Gastroesophageal sphincter (tissue), 4 donors: Measurements from ENCODE around the gene KANK4. TPM values are rescaled to one million over a fixed set of nuclear protein-coding genes. Genes with fewer than 3 reads are reported as not detected.

Source experiments
- ATAC-seq: fragments of 150-250 bp; one replicate; pipeline ENCODE4 v1.9.1; 2016; ENCODE audit warnings: mild to moderate bottlenecking, moderate library complexity
- H3K27ac ChIP-seq, 4 donors: fragments of 200-600 bp; sonication (generic) in 3 of 4; 1 replicate in 3 of 4; 2 replicates in 1 of 4; pipeline ENCODE4 v1.5.1; 2016 to 2019
- H3K27me3 ChIP-seq: fragments of 200-600 bp; sonication (generic); one replicate; pipeline ENCODE4 v1.5.1; 2019
- H3K36me3 ChIP-seq, 2 donors: fragments of 200-600 bp; sonication (generic); one replicate each; pipeline ENCODE4 v1.5.1; 2019; ENCODE audit warnings: control low read depth in 1 of 2
- H3K4me1 ChIP-seq, 3 donors: fragments of 200-600 bp; sonication (generic); 1 replicate in 2 of 3; 2 replicates in 1 of 3; pipeline ENCODE4 v1.5.1; 2016 to 2019; ENCODE audit warnings: control low read depth in 2 of 3
- H3K4me3 ChIP-seq, 2 donors: fragments of 200-600 bp; sonication (generic); one replicate each; pipeline ENCODE4 v1.5.1; 2019; ENCODE audit warnings: mild to moderate bottlenecking in 1 of 2, moderate library complexity in 1 of 2
- H3K9me3 ChIP-seq, 3 donors: fragments of 200-600 bp; sonication (generic); one replicate each; pipeline ENCODE4 v1.5.1; 2017 to 2019; ENCODE audit warnings: control low read depth in 2 of 3
- CTCF ChIP-seq, 4 experiments: fragments of 200-600 bp in 2 of 4; fragments of 450-650 bp in 2 of 4; sonication (generic) in 1 of 4; IDR thresholded peaks; one replicate each; pipeline ENCODE4 v1.5.1; 2017 to 2019; ENCODE audit warnings: antibody characterized with exemption in 4 of 4, mild to moderate bottlenecking in 2 of 4, moderate library complexity in 2 of 4
- EP300 ChIP-seq: sonication (generic); formaldehyde crosslinking; IDR thresholded peaks from one replicate; pipeline ENCODE4 v1.6.1; 2017; ENCODE audit warnings: antibody characterized with exemption, mild to moderate bottlenecking
- POLR2A ChIP-seq, 2 donors: fragments of 450-650 bp; IDR thresholded peaks; one replicate each; pipeline ENCODE4 v1.6.1; 2017; ENCODE audit warnings: antibody characterized with exemption in 2 of 2, mild to moderate bottlenecking in 2 of 2, moderate library complexity in 1 of 2
- POLR2AphosphoS5 ChIP-seq: sonication (generic); formaldehyde crosslinking; IDR thresholded peaks from one replicate; pipeline ENCODE4 v1.6.1; 2017; ENCODE audit warnings: antibody characterized with exemption
- WGBS, 2 donors: methylation state at CpG; one replicate each; pipeline ENCODE4 v1.1.5; 2018; ENCODE audit warnings: low coverage in 1 of 2; 5-methylcytosine and 5-hydroxymethylcytosine counted together
- total RNA-seq, 4 donors: library from RNA; depleted of rRNA; stranded (reverse); fragments of >200 nt; gene quantifications; one replicate each; pipeline ENCODE4 v1.1.0, GENCODE V29; 2016

Gene KANK4
- total RNA-seq, 4 donors from 2014 or later: 0.16 to 0.73 (median 0.29) TPM

- Histone ChIP-seq H3K4me1 (no peaks in the 10 kb centered on the region), H3K4me3 (no peak overlapping the region), H3K27me3 (peaks cover 25% of the 10 kb centered on the region), H3K9me3 (no peaks in the 10 kb centered on the region), H3K27ac (no peak overlapping the region), H3K36me3 (no peaks in the 10 kb centered on the region)
- TF ChIP-seq POLR2A (IDR thresholded peaks at IDR 0.05) (no peak), POLR2AphosphoS5 (no peak), CTCF (IDR thresholded peaks at IDR 0.05) (no peak), EP300 (no peak)
- 41 to 53% methylated on average over 2 of the region's 4 CpGs for WGBS, 2 donors
- ATAC-seq: no peak
Measured at GRCh38 chr1:62312698-62313097, 6.5 kb downstream of the KANK4 start.

- Histone ChIP-seq H3K27ac (no peak overlapping the region), H3K4me3 (no peak overlapping the region), H3K27me3 (peaks cover 16% of the 10 kb centered on the region), H3K4me1 (no peaks in the 10 kb centered on the region), H3K36me3 (no peaks in the 10 kb centered on the region), H3K9me3 (no peaks in the 10 kb centered on the region)
- 88 to 90% methylated on average over 6 of the region's 6 CpGs for WGBS, 2 donors
- TF ChIP-seq POLR2AphosphoS5: no peak
- TF ChIP-seq CTCF (IDR thresholded peaks at IDR 0.05): no peak
- TF ChIP-seq EP300: no peak
- TF ChIP-seq POLR2A (IDR thresholded peaks at IDR 0.05): no peak
- no peak for ATAC-seq
Measured at GRCh38 chr1:62311473-62311943, 7.7 kb downstream of the KANK4 start.

- TF ChIP-seq POLR2A (IDR thresholded peaks at IDR 0.05): no peak
- no peak for TF ChIP-seq POLR2AphosphoS5
- no peak for TF ChIP-seq CTCF (IDR thresholded peaks at IDR 0.05)
- no peak for TF ChIP-seq EP300
- no peaks in the 10 kb centered on the region for H3K36me3 ChIP-seq
- no peaks in the 10 kb centered on the region for H3K4me1 ChIP-seq
- H3K27ac ChIP-seq: no peak overlapping the region
- ATAC-seq: no peak
- H3K9me3 ChIP-seq: no peaks in the 10 kb centered on the region
- H3K27me3 ChIP-seq: peaks cover 8% of the 10 kb centered on the region
- 83 to 100% methylated on average over 1 of the region's 7 CpGs for WGBS, 2 donors
- H3K4me3 ChIP-seq: no peak overlapping the region
Measured at GRCh38 chr1:62309906-62310305, 9.3 kb downstream of the KANK4 start.

GRCh38 chr1:62308606-62309005 lies 10.6 kb downstream of the KANK4 start:
- WGBS, 2 donors: 70% methylated on average over 2 of the region's 3 CpGs; no CpG with 5 or more reads in 1 of the 2 donors
- Histone ChIP-seq H3K9me3 (no peaks in the 10 kb centered on the region), H3K27ac (no peak overlapping the region), H3K27me3 (peaks cover 8% of the 10 kb centered on the region), H3K36me3 (no peaks in the 10 kb centered on the region), H3K4me1 (no peaks in the 10 kb centered on the region), H3K4me3 (no peak overlapping the region)
- TF ChIP-seq POLR2A (IDR thresholded peaks at IDR 0.05): no peak
- TF ChIP-seq POLR2AphosphoS5: no peak
- no peak for ATAC-seq

- Histone ChIP-seq H3K36me3 (no peaks in the 10 kb centered on the region), H3K4me1 (no peaks in the 10 kb centered on the region), H3K9me3 (no peaks in the 10 kb centered on the region), H3K27me3 (peaks cover 8% of the 10 kb centered on the region), H3K27ac (no peak overlapping the region), H3K4me3 (no peak overlapping the region)
- 89 to 90% methylated on average over 1 to 2 of the region's 6 CpGs for WGBS, 2 donors
- TF ChIP-seq EP300 (no peak), POLR2A (IDR thresholded peaks at IDR 0.05) (no peak), POLR2AphosphoS5 (no peak), CTCF (IDR thresholded peaks at IDR 0.05) (no peak)
- ATAC-seq: no peak
Measured at GRCh38 chr1:62307895-62308492, 11.2 kb downstream of the KANK4 start.
